Measurements from ENCODE around the gene SHISAL1.

SHISAL1 gene

GRCh38 chr22:44277386-44278135, 35.2 kb downstream of the SHISAL1 start:
- DNase-seq (ENCODE audit: low spot score), result no peak

DNA sequence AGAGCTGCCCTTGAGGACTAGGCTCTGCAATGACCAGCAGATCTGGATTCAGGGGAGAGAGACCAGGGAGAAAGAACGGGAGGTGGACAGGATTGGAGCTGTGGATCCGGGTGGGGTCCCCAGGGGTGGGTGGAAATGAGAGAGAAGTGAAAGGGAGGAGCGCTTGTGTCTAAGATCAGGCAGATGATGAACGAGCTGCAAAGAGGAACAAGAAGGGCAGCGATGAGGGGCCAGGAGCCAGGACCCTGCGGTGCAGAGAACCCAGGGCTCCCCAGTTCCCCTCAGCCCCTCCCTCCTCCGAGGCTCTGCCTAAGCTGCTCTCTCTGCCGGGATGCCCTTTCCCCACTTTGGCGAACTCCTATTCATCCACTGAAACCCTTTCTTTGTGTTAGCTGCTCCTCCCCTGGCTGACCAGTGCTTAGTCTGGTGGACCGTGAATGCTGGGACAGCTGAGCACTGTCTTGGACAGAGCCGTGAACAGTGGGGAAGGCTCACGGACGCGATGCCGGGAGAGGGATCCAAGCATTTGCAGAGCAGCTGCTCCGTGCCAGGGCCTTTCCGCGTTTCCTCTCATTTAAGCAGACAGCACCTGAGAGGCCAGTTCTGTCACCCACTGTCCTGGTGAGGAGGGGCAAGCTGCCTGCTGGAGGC, 35.9 kb downstream of the SHISAL1 start:
- DNase-seq (ENCODE audit: low spot score), result no peak

- no peak for DNase-seq (ENCODE audit: low spot score)
Observed at GRCh38 chr22:44276041-44276440, 36.7 kb downstream of the SHISAL1 start.

DNA sequence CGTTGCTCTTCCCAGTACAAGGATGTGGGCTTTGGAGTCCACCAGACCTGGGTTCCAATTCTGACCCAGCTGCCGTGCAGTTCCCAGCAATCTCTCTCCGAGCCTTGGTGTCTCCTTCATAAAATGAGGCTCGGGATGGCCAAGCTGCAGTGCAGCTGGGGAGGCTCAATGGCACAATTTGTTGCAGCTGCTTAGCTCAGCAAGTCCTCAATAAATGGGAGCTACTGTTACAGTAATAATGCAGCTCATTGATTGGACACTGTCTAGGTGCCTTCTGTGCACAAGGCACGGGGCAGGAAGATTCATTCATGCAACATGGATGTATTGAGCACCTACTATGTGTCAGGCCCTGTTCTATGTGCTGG, 37.1 kb downstream of the SHISAL1 start:
- DNase-seq (ENCODE audit: low spot score), result no peak

- no peak for DNase-seq (ENCODE audit: low spot score)
Observed at GRCh38 chr22:44274918-44275630, 37.7 kb downstream of the SHISAL1 start.

GRCh38 chr22:44273175-44273574, 39.6 kb downstream of the SHISAL1 start:
- no peak for DNase-seq (ENCODE audit: low spot score)

DNA sequence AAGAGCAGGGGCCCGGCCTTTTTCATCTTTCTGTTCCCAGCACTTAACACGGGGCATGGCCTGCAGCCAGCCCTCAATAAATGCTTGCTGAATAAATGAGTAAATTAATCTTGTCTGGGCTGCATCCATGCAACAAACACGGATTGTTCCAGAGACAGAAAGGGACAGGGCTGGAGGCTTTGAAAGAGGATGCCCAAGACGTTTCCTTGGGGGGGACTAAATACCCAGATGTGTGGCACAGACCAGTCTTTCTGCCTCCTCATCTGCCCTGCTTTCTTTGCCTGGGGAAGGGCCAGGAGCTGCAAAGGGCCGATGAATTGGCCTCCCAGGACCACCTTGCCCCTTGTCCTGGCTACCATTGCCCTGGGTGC, 40.4 kb downstream of the SHISAL1 start:
- DNase-seq (ENCODE audit: low spot score), result no peak

DNA sequence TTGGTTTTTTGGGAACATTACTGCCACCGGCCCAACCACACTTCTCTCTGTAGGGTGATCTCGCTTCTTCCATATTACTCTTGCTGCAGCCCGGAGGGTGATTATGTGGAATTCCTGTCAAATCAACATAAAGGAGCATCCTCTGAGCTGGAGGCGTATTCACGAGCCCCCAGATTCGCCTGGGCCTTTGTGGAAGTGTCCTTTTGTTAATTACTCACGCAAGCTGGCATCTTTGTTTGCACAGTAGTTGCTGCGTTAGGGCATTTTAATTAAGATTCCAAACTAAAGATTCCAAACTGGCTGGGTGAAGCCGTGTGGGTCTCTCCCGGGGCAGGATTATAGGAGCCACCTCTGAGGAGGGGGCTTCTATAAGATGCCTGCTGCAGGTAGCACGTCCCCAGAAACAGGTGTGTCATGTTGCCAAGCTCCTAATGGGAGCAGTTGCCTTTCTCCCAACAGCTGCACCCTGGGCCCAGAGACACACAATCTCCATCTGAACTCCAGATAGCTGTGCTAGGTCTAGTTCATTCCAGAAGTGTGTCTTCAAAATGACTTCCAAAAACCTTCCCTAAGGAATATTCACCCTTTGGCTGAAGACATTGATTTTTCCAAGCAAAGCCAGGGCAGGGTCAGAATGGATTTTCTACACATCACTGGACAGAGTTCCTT, 40.9 kb downstream of the SHISAL1 start:
- no peak for DNase-seq (ENCODE audit: low spot score)

DNA sequence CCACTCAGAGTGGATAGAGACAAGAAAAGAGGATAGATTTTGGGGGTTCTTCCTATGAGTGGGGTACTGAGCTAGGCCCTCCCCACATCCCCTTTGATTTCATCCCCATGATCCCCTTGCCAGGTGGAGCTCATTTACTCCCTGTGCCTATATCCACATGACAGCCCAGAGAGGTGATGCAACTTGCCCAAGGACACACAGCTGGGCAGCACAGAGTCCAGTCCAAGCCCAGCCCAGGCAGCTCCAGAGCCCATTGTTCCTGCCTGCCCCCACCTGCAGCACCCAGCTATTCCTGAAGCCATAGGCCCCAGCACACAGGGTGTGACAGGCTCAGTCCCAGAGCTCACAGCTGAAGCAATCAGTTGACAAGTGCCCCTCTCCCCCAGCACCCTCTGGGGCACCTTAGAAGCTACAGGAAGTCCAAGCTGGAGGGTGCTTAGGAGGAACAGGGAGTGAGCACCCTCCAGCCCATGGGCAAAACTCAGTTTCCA, 41.7 kb downstream of the SHISAL1 start:
- no peak for DNase-seq (ENCODE audit: low spot score)

- DNase-seq (ENCODE audit: low spot score), result no peak
Observed at GRCh38 chr22:44270556-44270880, 42.2 kb downstream of the SHISAL1 start.

GRCh38 chr22:44269757-44270555, 42.8 kb downstream of the SHISAL1 start:
- DNase-seq (ENCODE audit: low spot score), result no peak

DNA sequence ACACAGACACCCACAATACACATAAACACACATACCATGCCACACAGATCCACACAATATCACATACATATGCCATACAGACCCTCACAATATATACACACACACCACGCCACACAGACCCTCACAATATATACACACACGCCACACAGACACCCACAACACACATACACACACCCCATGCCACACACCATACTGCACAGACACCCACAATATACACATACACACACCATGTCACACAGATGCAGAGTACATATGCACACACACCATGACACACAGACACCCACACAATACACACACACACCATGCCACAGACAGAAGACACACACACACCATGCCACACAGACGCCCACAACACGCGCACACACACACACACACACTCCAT, 43.6 kb downstream of the SHISAL1 start:
- DNase-seq (ENCODE audit: low spot score), result no peak

DNA sequence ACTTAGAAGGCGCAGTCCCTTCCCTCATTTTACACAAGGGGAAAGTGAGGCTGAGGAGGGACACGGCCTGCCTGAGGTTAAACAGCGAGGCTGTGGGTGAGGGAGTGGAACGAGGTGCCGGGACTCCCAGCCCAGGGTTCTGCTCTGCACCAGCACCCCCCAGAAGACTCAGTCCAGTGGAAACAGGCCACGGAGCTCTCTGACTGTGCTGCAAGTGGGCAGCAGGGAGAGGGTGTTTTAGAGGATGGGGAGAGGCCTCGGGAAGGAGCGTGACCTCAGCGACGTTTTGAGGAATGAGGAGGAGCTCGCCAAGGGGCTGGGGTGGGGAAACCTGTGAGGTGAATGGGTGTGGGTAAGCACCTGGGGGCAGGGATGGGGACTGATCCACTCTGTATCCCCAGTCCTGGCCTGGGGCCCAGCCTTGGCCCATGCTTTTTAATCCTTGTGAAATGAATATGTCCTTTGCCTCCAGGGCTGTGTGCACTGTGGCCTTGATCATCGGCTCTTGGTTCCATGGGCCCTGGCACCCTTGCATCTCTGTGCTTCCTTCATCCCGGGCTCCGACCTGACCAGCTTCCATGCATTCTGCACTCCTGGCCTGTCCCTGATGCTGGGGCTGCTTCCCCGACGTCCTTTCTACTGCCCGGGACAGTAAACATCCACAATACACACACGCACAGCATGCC, 44.2 kb downstream of the SHISAL1 start:
- DNase-seq (ENCODE audit: low spot score), result no peak

- DNase-seq (ENCODE audit: low spot score), result no peak
Observed at GRCh38 chr22:44267856-44268255, 44.9 kb downstream of the SHISAL1 start.

DNA sequence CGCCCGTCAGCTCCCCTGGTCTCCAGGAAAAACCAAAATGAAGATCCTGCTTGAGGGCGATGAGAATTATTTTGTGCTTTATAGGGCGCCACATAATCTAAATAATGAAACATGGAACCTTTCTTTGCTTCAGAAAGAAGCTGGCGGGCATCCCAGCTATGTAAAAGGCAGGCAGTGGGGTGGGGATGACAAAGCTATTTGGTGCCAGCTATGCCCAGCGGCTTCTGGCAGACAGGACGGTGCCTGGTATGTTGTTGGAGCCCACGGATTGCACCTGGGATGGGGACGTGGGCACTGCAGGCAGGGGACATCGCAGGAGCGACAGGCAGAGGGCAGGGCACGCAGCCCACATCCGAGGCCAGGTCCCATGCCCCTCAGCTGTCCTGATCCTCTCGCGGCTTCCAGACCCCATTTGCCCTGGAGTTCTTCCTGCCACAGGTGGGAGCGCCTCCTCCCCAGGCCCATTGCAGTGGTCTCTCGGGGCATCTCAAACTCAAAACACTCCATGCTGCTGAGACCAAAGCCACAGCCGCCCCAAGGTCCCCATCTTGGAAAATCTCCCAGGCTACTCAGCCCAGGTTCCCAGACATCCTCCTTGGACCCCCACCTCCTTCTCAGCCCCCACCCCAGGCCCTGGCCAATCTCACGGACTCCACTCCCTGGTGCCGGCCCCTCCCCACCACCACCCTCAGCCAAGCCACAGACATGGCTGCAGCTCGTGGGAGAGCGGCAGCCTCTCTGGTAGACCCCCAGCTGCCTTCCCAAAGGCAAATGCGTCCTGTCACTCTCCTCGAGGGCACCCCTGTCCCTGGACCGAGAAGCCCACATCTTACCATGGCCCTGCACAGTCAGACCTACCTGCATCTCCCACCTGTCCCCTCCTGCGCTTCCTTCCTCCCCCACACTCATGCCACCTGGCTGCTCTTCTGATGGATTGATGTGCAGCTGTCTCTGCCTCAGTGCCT, 45.7 kb downstream of the SHISAL1 start:
- DNase-seq (ENCODE audit: low spot score), result no peak

GRCh38 chr22:44263547-44263946, 49.2 kb downstream of the SHISAL1 start:
- DNase-seq (ENCODE audit: low spot score), result no peak

DNA sequence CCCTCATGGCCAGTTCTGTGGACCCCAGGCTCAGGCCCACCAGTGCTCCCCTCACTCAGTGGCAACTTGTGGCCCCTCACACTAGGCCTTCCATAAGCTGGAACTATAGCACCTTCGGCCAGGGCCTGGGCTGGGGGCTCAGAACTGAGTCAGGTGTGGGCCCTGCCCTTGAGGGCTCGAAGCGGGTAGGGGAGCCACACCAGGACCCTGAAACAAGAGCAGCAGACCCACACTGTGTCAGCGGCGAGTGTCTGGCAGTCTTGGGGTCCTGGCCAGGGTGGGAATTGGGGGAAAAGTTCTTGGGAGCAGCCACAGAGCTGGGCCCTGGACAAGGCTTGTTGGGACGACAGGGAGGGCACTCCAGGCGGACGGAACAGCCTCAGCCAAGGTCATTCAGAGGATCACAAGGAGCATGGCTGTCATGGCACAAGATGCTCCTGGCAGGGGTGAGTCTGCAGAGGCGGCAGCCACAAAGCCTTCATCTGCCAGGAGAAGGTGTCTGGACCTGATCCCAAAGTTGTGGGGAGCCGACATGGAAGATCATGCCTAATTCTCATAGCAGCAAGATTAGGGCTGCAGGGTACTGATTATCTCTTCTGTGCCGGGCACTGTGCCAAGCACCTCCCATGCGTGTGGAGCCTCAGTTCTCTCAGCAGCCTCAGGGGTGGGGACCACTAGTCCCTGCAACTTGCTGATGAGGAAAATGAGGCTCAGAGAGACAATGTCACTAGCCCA, 50.7 kb downstream of the SHISAL1 start:
- no peak for DNase-seq (ENCODE audit: low spot score)

GRCh38 chr22:44261164-44261860, 51.4 kb downstream of the SHISAL1 start:
- no peak for DNase-seq (ENCODE audit: low spot score)
